ENCODE measurements around the gene PAPOLG. TPM values are rescaled to one million over a fixed set of nuclear protein-coding genes. Genes with fewer than 3 reads are reported as not detected.

Gene PAPOLG
- total RNA-seq, 1 donor from 2014 or later, result 24.7 TPM

GRCh38 chr2:60839126-60839813 lies 83.2 kb downstream of the PAPOLG start:
- Mint-ChIP-seq H3K27me3 (ENCODE audit: low read depth) (peaks cover 17% of the 10 kb centered on the region), H3K27ac (no peak overlapping the region), H3K4me1 (peaks cover 4% of the 10 kb centered on the region), H3K36me3 (no peaks in the 10 kb centered on the region), H3K9me3 (no peaks in the 10 kb centered on the region), H3K4me3 (no peak overlapping the region)
- no peak for DNase-seq (ENCODE audit: low spot score in 2 of 2, unreplicated experiment in 2 of 2)
- TF ChIP-seq CTCF (IDR thresholded peaks at IDR 0.05; ENCODE audit: unreplicated experiment), result no peak

- Mint-ChIP-seq H3K27me3 (ENCODE audit: low read depth) (peaks cover 5% of the 10 kb centered on the region), H3K4me1 (peaks cover 4% of the 10 kb centered on the region), H3K4me3 (no peak overlapping the region), H3K36me3 (no peaks in the 10 kb centered on the region), H3K27ac (no peak overlapping the region), H3K9me3 (no peaks in the 10 kb centered on the region)
- no peak for TF ChIP-seq CTCF (IDR thresholded peaks at IDR 0.05; ENCODE audit: unreplicated experiment)
- no peak for DNase-seq (ENCODE audit: low spot score in 2 of 2, unreplicated experiment in 2 of 2)
These were observed 84.8 kb downstream of the PAPOLG start for GRCh38 chr2:60840880-60841279.

- Mint-ChIP-seq H3K27ac (no peak overlapping the region), H3K4me1 (peaks cover 9% of the 10 kb centered on the region), H3K27me3 (ENCODE audit: low read depth) (no peaks in the 10 kb centered on the region), H3K9me3 (no peaks in the 10 kb centered on the region), H3K36me3 (no peaks in the 10 kb centered on the region), H3K4me3 (no peak overlapping the region)
- DNase-seq (ENCODE audit: low spot score in 2 of 2, unreplicated experiment in 2 of 2), result no peak
- no peak for TF ChIP-seq CTCF (IDR thresholded peaks at IDR 0.05; ENCODE audit: unreplicated experiment)
These were observed 86.9 kb downstream of the PAPOLG start for GRCh38 chr2:60843006-60843405.

- H3K27ac Mint-ChIP-seq, result no peak overlapping the region
- H3K4me1 Mint-ChIP-seq, result peaks cover 10% of the 10 kb centered on the region
- DNase-seq (ENCODE audit: low spot score in 2 of 2, unreplicated experiment in 2 of 2), result no peak
- no peaks in the 10 kb centered on the region for H3K36me3 Mint-ChIP-seq
- H3K9me3 Mint-ChIP-seq, result no peaks in the 10 kb centered on the region
- H3K4me3 Mint-ChIP-seq, result no peak overlapping the region
- H3K27me3 Mint-ChIP-seq (ENCODE audit: low read depth), result no peaks in the 10 kb centered on the region
- TF ChIP-seq CTCF (IDR thresholded peaks at IDR 0.05; ENCODE audit: unreplicated experiment), result no peak
These were observed 88.0 kb downstream of the PAPOLG start for GRCh38 chr2:60844105-60844504.

- peak overlapping the region; percentile 86 for H3K27ac Mint-ChIP-seq
- H3K4me1 Mint-ChIP-seq, result peaks cover 10% of the 10 kb centered on the region
- H3K4me3 Mint-ChIP-seq, result no peak overlapping the region
- no peaks in the 10 kb centered on the region for H3K36me3 Mint-ChIP-seq
- no peak for TF ChIP-seq CTCF (IDR thresholded peaks at IDR 0.05; ENCODE audit: unreplicated experiment)
- H3K27me3 Mint-ChIP-seq (ENCODE audit: low read depth), result no peaks in the 10 kb centered on the region
- no peaks in the 10 kb centered on the region for H3K9me3 Mint-ChIP-seq
- DNase-seq (ENCODE audit: low spot score in 2 of 2, unreplicated experiment in 2 of 2), result no peak
These were observed 91.8 kb downstream of the PAPOLG start for GRCh38 chr2:60847854-60848253.

Other genes with a start within 250 kb of the PAPOLG start
- 139 to 142 TPM (median 141 TPM) in 3 replicates for gene BCL11A, start 202.6 kb upstream of the PAPOLG start, total RNA-seq
- 27.8 to 29.8 TPM (median 29.4 TPM) in 3 replicates for gene REL, start 125.3 kb downstream of the PAPOLG start, total RNA-seq

Data from mesothelial cell of epicardium (in vitro differentiated cells).